DMS114 treated with DMSO at 0.1 percent for 48 hours (cell line): ENCODE measurements around the gene RBFOX2.

Experiments used
- DNase-seq: peaks from one replicate; lab custom pipeline; 2025; ENCODE audit not compliant: unreplicated experiment; lab: John Stamatoyannopoulos, UW

Gene RBFOX2

DNA sequence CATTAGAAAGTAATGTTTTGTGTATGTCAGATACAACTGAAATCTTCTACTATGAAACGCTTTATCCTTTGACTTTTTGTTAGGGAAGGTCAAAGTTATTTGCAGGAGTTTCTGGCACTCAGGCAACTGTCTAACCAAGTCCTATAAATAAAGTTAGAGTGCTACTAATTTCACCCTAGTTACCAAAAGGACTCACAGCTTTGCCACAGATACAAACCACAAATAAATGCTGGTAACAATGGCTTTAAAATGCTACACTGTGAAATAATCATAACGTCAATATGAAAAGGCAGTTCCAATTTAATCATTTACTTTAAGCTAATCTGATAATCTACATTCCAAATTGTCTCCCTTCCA is 124.3 kb downstream of the RBFOX2 start:
- no peak for DNase-seq

- DNase-seq, result no peak
Measured at GRCh38 chr22:35903571-35904335, 124.9 kb downstream of the RBFOX2 start.

GRCh38 chr22:35900483-35901168 is 128.0 kb downstream of the RBFOX2 start:
- no peak for DNase-seq

DNA sequence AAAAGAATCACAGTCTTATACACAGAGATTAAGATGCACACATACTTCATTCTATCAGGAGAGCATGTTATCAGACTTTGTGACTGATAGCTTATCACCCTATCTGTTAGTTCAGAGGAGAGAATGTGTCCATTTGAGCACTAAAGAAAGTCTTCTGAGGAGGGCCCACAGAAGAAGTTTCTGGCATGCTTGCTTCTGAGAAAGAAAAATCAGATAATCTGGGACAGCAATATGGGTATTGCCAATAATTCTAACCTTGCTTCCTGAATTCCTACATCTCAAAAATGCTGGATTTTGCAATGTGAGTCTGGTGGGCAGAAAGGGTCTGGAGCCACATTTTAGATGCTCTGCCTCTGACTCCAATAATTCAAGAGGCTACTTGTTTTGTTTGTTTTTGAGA is 128.9 kb downstream of the RBFOX2 start:
- no peak for DNase-seq

DNA sequence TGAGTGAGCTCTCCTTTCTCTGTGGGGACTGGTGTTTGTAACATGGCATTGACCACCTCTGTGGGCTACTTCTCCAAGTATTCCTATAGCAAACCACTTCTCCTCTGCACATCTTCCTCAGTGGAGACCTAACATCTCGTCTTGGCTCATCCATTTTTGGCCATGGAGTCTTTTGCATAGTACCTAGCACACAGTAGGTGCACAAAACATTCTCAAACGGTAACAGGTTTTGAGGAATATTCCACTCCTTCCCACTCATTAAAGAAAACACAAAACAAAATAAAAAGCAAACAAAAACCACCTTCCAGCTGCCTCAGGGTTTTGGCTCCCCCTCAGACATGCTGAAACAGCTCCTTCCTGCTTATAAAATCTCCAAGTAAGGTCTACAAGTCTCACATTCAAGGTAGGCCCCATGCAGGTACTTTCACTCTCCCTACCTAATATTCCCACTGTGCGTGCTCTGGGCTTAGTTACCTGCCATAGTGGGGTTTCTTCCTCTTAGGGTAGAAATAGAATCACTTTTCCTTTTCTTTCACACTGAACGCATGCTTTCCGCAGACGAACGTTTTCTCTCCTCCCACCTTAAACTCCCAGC is 132.4 kb downstream of the RBFOX2 start:
- DNase-seq, result no peak

DNA sequence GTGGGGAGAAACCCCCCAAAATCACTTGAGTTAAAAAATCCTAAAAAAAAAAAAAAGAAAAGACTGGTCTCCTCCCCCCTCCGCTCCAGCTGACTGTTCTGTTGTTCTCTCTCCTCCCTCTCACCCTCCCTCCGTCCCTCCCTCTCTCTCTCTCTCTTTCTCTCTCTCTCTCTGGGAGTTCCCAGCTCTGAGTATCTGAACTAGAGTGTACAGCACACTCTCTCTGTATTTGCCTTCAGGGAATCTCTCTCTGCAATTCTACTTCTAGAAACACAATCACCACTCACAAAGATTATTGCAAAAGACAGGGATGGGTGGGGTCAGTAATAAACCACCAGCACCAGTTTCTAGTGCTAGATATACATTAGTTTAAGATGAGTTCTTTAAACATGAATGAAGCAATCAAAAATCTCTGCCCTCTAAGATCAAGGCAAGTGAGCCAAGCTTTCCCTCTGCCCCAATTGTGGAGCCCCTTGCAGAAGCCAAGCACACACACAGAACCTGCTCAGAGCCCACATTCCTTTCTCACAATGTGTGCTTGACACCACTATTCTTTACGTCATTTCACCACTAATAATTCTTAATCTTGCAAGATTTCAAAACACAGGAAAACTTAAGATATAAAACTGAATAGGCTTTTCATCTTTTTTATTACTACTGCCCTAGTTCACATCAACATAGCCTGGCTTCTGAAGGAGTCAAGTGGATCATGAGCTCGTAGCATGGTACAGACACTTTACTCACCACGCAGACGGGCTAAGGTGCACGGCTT is 133.5 kb downstream of the RBFOX2 start:
- no peak for DNase-seq

GRCh38 chr22:35894464-35894878 is 134.2 kb downstream of the RBFOX2 start:
- DNase-seq, result no peak

GRCh38 chr22:35893698-35894097 is 134.9 kb downstream of the RBFOX2 start:
- DNase-seq, result no peak

GRCh38 chr22:35892192-35892591 is 136.4 kb downstream of the RBFOX2 start:
- no peak for DNase-seq

- no peak for DNase-seq
Measured at GRCh38 chr22:35891442-35891841, 137.2 kb downstream of the RBFOX2 start.

- no peak for DNase-seq
Measured at GRCh38 chr22:35889071-35889470, 139.6 kb downstream of the RBFOX2 start.

GRCh38 chr22:35888181-35888870 is 140.3 kb downstream of the RBFOX2 start:
- DNase-seq, result no peak

DNA sequence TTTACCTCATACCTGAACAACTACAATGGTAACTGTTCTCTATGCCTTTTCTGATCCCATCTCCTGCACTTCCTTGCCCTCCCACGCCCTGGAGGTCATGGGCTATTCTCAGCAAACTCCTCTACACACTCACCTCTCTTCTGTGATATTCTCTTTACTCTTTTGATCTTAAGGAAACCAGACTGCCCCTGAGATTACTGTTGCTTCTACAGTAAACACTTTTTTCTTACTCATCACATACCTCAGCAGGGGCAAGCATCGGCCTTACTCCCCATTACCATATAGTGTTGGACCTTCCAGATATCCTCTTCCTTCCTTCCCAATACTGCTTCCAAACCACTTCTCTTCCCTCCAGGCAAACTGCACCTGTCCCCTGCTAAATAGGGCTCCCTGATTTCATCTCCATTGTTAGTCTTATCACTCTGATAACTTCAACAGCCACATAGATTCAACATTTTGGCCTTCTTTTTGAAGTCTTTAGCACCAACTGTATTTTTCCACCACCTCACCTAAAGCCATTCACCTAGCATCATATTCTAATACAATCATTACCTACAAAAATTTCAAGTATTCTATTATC is 141.2 kb downstream of the RBFOX2 start:
- DNase-seq, result no peak

DNA sequence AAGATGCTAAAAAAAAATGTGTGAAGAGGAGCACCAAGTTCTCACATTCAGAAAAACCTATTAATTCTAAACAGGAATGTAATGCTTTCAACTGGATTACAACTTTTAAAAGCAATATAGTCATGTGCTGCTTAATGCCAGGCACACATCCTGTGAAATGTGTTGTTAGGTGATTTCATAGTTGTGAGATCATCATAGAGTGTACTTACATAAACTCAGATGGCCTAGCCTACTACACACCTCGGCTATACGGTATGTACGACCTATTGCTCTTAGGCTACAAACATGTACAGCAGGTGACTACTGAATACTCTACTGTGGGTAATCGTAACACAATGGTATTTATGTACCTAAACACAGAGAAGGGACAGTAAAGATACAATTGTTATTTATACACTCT is 142.3 kb downstream of the RBFOX2 start:
- DNase-seq, result no peak

- DNase-seq, result no peak
Measured at GRCh38 chr22:35884529-35884928, 144.1 kb downstream of the RBFOX2 start.

DNA sequence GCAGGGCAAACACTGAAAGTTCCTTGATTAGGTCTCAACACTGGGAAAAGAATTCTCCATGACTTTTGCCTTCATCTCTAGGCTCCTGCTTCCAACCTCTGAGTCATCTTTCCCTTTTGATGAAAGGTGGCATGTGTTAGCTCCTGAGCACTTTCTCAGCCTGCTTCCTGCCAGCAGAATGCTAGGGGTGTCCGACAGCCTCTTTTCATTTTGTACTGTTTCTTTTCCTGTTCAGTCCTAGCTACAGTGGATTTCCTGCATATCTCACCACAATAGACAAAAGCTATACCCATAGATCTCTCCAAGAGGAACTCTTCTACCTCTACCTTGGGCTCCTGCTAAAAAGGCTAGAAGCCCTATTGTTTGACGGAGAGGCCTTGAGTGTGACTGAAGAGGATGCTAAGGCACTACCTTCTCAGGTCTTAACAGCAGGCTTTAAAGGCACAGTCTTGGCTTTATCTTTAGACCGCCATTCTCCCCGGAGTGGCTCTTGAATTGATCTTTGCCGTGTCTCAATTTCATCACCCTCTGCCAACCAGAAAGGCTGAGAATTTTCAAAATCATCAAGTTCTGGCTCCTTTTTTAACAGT is 145.5 kb downstream of the RBFOX2 start:
- no peak for DNase-seq

DNA sequence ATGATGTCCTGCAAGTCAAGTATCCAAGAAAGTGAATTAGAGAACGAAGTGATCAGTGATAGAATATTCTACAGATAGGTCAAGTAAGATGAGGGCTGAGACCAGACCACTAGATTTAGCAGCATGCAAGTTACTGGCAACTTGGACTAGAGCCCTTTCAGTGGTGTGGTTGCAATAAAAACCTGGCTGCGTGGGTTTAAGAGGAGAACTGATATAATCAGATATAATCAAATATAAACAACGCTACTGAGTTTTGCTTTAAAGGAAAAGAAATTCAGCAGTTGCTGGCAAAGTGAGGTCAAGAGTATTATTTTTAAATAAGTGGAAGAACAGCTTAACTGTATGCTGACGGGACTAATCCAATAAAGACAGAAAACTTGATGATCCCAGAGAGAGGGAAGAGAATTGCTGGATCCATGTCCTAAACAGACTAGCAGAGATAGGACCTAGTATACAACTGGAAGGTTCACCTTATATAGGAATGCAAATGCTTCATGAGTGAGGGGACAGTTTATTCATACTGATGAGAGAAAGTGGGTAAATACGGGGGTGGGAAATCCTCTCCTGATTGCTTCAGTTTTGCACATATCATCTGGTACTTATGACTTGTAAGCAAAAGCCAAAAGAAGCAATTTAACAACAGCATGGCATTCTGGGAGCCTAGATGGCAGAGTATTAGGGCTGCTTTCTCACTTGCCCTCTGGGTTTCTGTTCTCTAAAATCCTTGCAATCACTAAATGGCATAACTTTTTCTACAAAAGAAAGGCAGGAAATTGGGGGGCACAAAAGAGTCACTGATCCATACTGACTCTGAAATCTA is 146.2 kb downstream of the RBFOX2 start:
- DNase-seq, result no peak

DNA sequence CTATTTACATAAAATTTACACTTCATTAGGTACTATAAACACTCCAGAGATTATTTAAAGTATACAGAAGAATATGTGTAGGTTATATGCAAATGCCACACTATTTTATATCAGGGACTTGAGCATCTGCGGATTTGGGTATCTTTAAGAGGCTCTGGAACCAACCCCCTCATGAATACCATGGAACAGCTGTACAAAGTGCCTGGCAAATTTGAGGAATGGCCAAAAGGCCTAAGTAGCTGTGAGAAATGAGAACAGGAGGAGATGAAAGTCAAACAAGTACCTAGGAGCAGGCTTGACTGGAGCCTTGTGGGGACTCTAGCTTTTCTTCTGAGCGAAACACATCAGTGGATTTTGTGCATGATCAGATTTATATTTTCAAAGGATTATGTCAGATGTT is 149.3 kb downstream of the RBFOX2 start:
- no peak for DNase-seq

DNA sequence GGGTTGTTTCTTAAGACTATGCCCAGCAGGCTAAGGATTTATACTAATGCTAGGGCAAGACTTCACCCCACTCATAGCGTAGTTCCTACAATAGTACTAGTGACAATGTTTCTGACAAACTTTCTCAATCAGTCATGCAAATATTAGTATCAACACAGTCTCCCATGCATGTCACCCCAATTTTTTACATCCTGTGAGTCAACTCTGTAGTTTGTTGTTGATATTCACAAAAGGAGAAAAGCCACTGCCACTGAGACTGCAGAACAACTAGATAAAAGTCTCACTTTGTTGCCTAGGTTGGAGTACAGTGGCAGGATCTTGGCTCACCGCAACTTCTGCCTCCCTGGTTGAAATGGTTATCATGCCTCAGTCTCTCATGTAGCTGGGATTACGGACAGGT is 155.2 kb downstream of the RBFOX2 start:
- DNase-seq, result no peak
